NCI-H1694 (cell line): ENCODE results near the gene APOBEC3B.
"Not testable (repeated sequence)": the region's sequence is repeated elsewhere in the genome, so short reads cannot be mapped to it uniquely, and the experiment has no call there.

Experiments
- DNase-seq: peaks from one replicate; lab custom pipeline; 2025; lab: John Stamatoyannopoulos, UW

Gene APOBEC3B

DNA sequence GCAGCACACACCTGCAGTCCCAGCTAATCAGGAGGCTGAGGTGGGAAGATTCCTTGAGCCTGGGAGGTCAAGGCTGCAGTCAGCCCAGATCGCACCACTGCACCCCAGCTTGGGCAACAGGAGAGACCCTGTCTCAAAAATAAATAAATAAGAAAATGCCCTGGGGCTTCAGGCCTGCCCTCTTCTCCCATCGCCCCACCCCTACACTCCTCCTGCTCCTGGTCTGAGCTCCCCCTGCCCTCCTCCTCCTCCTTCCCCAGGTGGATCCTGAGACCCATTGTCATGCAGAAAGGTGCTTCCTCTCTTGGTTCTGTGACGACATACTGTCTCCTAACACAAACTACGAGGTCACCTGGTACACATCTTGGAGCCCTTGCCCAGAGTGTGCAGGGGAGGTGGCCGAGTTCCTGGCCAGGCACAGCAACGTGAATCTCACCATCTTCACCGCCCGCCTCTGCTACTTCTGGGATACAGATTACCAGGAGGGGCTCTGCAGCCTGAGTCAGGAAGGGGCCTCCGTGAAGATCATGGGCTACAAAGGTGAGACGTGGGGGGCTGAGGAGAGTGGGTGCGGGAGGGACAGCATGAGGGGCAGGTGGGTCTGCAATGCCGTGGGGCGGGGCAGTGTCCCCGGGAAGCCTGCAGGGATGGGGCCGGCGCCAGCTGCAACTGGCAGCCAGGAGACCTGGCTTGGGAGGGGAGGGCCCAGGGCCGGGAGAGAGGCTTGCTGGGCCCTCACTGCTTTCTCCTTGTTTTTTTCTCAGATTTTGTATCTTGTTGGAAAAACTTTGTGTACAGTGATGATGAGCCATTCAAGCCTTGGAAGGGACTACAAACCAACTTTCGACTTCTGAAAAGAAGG is 49.5 kb downstream of the APOBEC3B start:
- not testable (repeated sequence) for DNase-seq

DNA sequence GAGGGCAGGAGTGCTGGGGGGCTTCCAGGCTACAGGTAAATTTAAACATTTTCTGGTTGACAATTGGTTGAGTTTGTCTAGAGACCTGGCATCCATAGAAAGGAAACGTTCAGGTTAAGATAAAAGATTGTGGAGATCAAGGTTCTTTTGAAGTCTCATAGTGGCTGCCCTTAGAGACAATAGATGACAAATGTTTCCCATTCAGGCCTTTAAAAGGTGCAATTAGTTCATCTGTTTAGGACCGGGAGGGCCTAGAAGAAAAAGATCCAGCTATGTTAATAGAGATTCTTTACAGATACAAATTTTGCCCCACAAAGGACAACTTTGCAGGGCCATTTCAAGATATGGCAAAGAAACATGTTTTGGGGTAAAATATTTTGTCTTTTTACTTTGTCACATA is 54.9 kb downstream of the APOBEC3B start:
- DNase-seq = not testable (repeated sequence)

DNA sequence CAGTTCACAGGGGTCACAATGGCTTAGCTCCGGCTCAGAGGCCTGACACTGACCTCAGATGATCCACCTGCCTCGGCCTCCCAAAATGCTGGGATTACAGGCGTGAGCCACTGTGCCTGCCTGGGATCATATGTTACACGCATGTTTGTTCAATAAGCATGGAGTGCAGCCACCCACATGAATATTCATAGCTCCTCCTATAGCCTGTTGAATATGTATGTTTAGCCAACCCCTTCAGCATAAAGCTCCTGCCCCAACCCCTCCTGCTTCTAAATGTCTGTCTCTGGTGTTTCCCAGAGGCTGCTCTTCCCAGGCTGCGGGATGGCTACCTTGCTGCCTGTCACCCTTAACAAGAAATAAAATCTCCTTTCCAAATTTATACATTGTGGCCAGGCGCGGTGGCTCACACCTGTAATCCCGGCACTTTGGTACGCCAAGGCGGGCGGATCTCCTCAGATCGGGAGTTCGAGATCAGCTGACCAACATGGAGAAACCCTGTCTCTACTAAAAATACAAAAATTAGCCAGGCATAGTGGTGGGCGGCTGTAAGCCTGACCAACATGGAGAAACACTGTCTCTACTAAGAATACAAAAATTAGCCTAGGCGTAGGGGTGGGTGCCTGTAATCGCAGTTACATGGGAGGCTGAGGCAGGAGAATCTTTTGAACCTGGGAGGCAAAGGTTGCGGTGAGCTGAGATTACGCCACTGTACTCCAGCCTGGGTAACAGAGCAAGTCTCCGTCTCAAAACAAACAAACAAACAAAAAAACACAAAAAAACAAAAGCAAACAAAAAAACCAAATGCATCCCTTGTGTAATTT is 57.4 kb downstream of the APOBEC3B start:
- no peak for DNase-seq

DNA sequence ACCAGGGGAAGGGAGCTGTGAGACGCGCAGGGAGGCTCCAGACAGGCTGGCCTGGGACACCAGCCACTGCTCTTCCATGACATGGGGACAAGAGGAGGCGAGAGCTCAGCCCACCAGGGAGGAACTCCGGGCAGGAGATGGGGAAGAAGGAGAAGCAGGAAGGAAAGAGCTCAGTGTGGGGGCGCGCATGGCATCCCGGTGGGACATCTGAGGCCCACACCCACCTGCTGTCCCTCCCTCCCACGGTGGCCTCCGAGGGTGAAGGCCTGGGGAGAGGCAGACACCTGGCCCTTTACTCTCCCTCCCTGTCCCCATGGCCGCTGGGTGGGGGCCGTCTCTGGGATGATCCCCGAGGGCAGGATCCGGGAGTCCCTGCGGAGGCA is 58.0 kb downstream of the APOBEC3B start:
- DNase-seq = not testable (repeated sequence)

DNA sequence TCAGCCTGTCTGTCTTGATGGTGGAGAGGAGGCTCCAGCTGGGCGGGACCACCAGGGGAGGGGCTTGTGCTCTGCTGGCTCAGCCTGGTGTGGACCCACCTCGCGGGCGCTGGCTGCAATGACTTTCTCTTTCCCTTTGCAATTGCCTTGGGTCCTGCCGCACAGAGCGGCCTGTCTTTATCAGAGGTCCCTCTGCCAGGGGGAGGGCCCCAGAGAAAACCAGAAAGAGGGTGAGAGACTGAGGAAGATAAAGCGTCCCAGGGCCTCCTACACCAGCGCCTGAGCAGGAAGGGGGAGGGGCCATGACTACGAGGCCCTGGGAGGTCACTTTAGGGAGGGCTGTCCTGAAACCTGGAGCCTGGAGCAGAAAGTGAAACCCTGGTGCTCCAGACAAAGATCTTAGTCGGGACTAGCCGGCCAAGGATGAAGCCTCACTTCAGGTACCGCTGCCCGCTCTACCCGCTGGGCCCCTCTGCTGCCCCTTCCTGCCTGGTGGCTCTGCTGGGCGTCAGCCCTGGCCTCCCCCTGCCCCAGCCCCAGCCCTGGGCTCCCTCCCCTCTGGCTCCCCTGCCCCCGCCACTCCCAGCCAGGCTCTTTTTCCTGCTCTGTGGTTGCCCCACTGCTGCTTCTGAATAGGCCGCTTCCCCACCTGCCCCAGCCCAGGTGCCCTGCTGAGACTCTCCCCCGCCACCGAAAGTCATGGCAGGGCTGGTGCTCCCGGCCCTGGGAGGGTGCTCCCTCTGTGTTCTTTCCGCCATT is 58.6 kb downstream of the APOBEC3B start, which contains the start of gene APOBEC3F:
APOBEC3F (plus strand) TSS at position 327 of the 759 bp plus-strand sequence; CDS start at position 424, 97 bp downstream.
- DNase-seq = peak; percentile 18

DNA sequence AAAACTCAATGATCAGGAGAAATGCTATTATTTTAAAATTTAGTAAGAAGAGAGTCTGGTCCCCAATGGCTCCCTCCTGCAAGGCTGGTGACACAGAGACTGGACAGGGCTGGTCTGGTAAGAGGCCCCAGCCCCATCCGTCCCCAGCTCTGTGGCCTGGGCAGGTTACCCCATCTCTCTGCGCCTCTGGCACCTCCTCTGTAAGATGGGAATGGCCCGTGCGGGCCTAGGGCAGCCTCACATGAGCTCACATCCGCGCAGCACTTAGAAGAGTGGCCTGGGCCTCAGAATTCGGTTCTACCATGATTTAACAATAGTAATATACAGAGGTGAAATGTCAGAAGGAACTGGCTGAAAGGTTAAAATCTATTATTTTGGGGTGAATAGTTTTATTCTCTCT is 59.8 kb downstream of the APOBEC3B start:
- no peak for DNase-seq
